ENCODE data around the gene TTF1. TPM values are rescaled to one million over a fixed set of nuclear protein-coding genes. Genes with fewer than 3 reads are reported as not detected.

TTF1 gene
- total RNA-seq, 4 donors from 2014 or later, result 10.4 to 19.2 (median 13.3) TPM

DNA sequence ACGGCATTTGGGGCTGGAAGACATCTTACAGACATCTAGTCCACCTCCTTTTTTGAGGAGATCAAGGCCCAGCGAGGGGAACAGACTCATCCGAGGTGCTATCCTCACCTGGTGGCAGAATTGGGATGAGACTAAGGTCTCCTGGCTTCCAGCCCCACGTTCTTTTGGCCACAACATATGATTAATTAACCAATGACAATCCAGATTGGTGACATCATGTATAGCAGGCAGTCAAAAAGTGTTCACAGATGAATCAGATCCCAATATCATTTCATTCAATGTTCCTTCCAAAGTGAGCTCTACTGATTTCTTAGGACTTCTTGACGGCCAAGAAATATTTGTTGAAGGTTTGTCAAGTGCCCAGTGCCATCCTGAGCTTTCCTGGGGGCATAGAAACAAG lies 7.3 kb upstream of the TTF1 start:
- TF ChIP-seq, protein P1, sequence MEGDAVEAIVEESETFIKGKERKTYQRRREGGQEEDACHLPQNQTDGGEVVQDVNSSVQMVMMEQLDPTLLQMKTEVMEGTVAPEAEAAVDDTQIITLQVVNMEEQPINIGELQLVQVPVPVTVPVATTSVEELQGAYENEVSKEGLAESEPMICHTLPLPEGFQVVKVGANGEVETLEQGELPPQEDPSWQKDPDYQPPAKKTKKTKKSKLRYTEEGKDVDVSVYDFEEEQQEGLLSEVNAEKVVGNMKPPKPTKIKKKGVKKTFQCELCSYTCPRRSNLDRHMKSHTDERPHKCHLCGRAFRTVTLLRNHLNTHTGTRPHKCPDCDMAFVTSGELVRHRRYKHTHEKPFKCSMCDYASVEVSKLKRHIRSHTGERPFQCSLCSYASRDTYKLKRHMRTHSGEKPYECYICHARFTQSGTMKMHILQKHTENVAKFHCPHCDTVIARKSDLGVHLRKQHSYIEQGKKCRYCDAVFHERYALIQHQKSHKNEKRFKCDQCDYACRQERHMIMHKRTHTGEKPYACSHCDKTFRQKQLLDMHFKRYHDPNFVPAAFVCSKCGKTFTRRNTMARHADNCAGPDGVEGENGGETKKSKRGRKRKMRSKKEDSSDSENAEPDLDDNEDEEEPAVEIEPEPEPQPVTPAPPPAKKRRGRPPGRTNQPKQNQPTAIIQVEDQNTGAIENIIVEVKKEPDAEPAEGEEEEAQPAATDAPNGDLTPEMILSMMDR (IDR thresholded peaks at IDR 0.05; ENCODE audit: low read depth), result no peak

GRCh38 chr9:132412089-132412488 lies 5.4 kb upstream of the TTF1 start:
- TF ChIP-seq, protein P1 (IDR thresholded peaks at IDR 0.05; ENCODE audit: low read depth), result no peak

- TF ChIP-seq, protein P1 (IDR thresholded peaks at IDR 0.05; ENCODE audit: low read depth), result no peak
These were observed 4.5 kb upstream of the TTF1 start for GRCh38 chr9:132411091-132411508.

DNA sequence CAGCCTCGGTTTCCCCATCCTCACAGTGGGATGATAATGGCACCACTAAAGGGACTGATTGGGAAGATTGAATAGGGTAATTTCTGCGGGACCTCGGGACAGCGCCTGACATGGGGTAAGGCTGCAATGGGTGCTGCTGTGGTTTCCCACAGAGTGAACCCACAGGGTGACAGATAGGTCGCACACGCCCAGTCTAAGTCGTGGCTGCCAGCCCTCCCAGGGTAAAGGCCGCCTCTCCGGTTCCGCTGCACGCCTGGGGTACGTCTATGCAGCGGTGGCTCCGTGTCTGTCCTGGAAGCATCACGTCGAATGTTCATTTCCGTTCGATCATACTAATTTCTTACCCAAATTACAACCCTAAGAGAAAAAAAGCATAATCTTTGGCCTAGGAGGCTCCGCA lies 4.0 kb upstream of the TTF1 start:
- TF ChIP-seq, protein P1 (IDR thresholded peaks at IDR 0.05; ENCODE audit: low read depth), result no peak

GRCh38 chr9:132409828-132410528 lies 3.3 kb upstream of the TTF1 start, which contains the start of gene CFAP77:
TSS of gene CFAP77 (plus strand) at chr9:132410211. CDS start at chr9:132410272, 61 bp downstream.
- TF ChIP-seq, protein P1 (IDR thresholded peaks at IDR 0.05; ENCODE audit: low read depth), result no peak

- TF ChIP-seq, protein P1 (IDR thresholded peaks at IDR 0.05; ENCODE audit: low read depth), result no peak
These were observed 1.9 kb upstream of the TTF1 start for GRCh38 chr9:132408521-132408920.

DNA sequence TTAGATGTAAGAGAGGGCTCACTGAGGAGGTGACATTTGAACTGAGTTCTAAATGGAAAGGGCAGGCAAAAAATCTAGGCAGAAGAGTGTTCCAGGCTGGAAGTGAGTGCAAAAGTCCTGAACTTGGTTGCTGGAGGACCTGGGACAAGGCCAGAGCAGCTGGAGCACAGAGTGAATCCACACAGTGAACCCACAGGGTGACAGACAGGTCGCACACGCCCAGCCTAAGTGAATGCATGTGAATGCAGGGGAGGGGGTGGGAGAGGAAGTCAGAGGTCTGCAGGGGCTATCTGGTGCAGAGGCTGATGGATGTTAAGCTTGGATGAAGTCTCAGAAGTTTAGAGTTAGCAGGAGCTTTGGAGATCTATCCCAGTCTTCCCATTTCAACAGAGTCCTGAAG lies 556 bp upstream of the TTF1 start:
- TF ChIP-seq, protein P1 (IDR thresholded peaks at IDR 0.05; ENCODE audit: low read depth), result no peak
